Neural cell (in vitro differentiated cells): ENCODE results near the gene HK1. TPM values are rescaled to one million over a fixed set of nuclear protein-coding genes. Genes with fewer than 3 reads are reported as not detected.

Source experiments
- H2AFZ ChIP-seq: fragments of 200-600, 300-800 bp; sonication (generic), shearing (Covaris generic); 2 replicates; pipeline ENCODE4 v1.6.0; 2014; ENCODE audit warnings: low read depth, mild to moderate bottlenecking, antibody characterized with exemption, low read length, moderate library complexity
- H3F3A ChIP-seq: fragments of 200-600 bp; shearing (Covaris generic); 2 replicates; pipeline ENCODE4 v1.6.1; 2016; ENCODE audit warnings: mild to moderate bottlenecking, moderate library complexity, mixed read lengths, antibody characterized with exemption, low read length; ENCODE audit not compliant: insufficient read depth, poor library complexity, severe bottlenecking
- H3K27ac ChIP-seq: fragments of 200-600, 300-800 bp; sonication (generic), shearing (Covaris generic); 2 replicates; pipeline ENCODE4 v1.5.1; 2014; ENCODE audit warnings: mild to moderate bottlenecking, low read length, moderate library complexity
- H3K27me3 ChIP-seq: fragments of 300-800, 200-600 bp; sonication (generic), shearing (Covaris generic); 2 replicates; pipeline ENCODE4 v1.6.0; 2014; ENCODE audit warnings: mild to moderate bottlenecking, low read depth, low read length, moderate library complexity; ENCODE audit not compliant: insufficient read depth
- H3K36me3 ChIP-seq: fragments of 300-800, 200-600 bp; sonication (generic), shearing (Covaris generic); 2 replicates; pipeline ENCODE4 v1.5.1; 2014; ENCODE audit warnings: mild to moderate bottlenecking, antibody characterized with exemption, low read length, moderate library complexity; ENCODE audit not compliant: insufficient read depth
- H3K4me2 ChIP-seq: fragments of 300-800, 200-600 bp; sonication (generic), shearing (Covaris generic); 2 replicates; pipeline ENCODE4 v1.6.0; 2014; ENCODE audit warnings: mild to moderate bottlenecking, low read length
- H3K4me3 ChIP-seq: fragments of 300-800, 200-600 bp; sonication (generic), shearing (Covaris generic); 2 replicates; pipeline ENCODE4 v1.5.1; 2014; ENCODE audit warnings: mild to moderate bottlenecking, low read length, moderate library complexity
- H3K79me2 ChIP-seq: fragments of 200-600 bp; shearing (Covaris generic); replicated peaks from 2 replicates; pipeline ENCODE4 v1.6.0; 2014; ENCODE audit warnings: mild to moderate bottlenecking, low read length, moderate library complexity; ENCODE audit not compliant: insufficient read depth
- H3K9ac ChIP-seq: fragments of 300-800, 200-600 bp; sonication (generic), shearing (Covaris generic); 2 replicates; pipeline ENCODE4 v1.6.1; 2016; ENCODE audit warnings: mild to moderate bottlenecking, low read length, mixed read lengths
- H3K9me2 ChIP-seq: fragments of 200-600 bp; shearing (Covaris generic); 2 replicates; pipeline ENCODE4 v1.6.1; 2016; ENCODE audit warnings: mild to moderate bottlenecking, low read length, mixed read lengths; ENCODE audit not compliant: insufficient read depth
- H3K9me3 ChIP-seq: fragments of 200-600, 300-800 bp; sonication (generic), shearing (Covaris generic); 2 replicates; pipeline ENCODE4 v1.6.1; 2016; ENCODE audit warnings: mild to moderate bottlenecking, mixed run types, low read length, moderate library complexity, mixed read lengths
- H4K20me1 ChIP-seq: fragments of 200-600 bp; shearing (Covaris generic); 2 replicates; pipeline ENCODE4 v1.6.1; 2016; ENCODE audit warnings: mild to moderate bottlenecking, mixed run types; ENCODE audit not compliant: insufficient read depth
- EP300 ChIP-seq: fragments of 450-650 bp; conservative IDR thresholded peaks from 2 replicates; pipeline ENCODE4 v1.6.1; 2014; ENCODE audit warnings: antibody characterized with exemption, mild to moderate bottlenecking, moderate library complexity; ENCODE audit not compliant: poor library complexity, severe bottlenecking
- EZH2 ChIP-seq: fragments of 200-600, 300-800 bp; shearing (Covaris generic), sonication (generic); IDR thresholded peaks from 2 replicates; pipeline ENCODE4 v1.6.1; 2014; ENCODE audit warnings: antibody characterized with exemption, low read length, borderline replicate concordance, mild to moderate bottlenecking; ENCODE audit not compliant: insufficient read depth, poor library complexity, severe bottlenecking
- POLR2AphosphoS5 ChIP-seq: IDR thresholded peaks from 2 replicates; pipeline ENCODE4 v1.6.1; 2012
- RAD21 ChIP-seq: fragments of 450-650 bp; conservative IDR thresholded peaks from 2 replicates; pipeline ENCODE4 v1.6.1; 2014; ENCODE audit warnings: antibody characterized with exemption, mild to moderate bottlenecking, moderate library complexity
- REST ChIP-seq: IDR thresholded peaks from 2 replicates; pipeline ENCODE4 v1.6.1; 2012; ENCODE audit warnings: borderline replicate concordance
- TAF1 ChIP-seq: IDR thresholded peaks from 2 replicates; pipeline ENCODE4 v1.6.1; 2012; ENCODE audit warnings: low read depth
- polyA plus RNA-seq: library from polyadenylated mRNA; depleted of rRNA; stranded (reverse); fragments of >200 nt; gene quantifications from 2 replicates; pipeline ENCODE4 v1.2.3, GENCODE V29; 2014
- TF ChIP-seq, protein P1 (sequence below): fragments of 450-650 bp; IDR thresholded peaks from 2 replicates; pipeline ENCODE4 v1.5.1; 2014; ENCODE audit warnings: antibody characterized with exemption, mild to moderate bottlenecking, moderate library complexity; ENCODE audit not compliant: poor library complexity, severe bottlenecking

The HK1 gene
- polyA plus RNA-seq, 1 donor from 2014 or later = 60.5 TPM

DNA sequence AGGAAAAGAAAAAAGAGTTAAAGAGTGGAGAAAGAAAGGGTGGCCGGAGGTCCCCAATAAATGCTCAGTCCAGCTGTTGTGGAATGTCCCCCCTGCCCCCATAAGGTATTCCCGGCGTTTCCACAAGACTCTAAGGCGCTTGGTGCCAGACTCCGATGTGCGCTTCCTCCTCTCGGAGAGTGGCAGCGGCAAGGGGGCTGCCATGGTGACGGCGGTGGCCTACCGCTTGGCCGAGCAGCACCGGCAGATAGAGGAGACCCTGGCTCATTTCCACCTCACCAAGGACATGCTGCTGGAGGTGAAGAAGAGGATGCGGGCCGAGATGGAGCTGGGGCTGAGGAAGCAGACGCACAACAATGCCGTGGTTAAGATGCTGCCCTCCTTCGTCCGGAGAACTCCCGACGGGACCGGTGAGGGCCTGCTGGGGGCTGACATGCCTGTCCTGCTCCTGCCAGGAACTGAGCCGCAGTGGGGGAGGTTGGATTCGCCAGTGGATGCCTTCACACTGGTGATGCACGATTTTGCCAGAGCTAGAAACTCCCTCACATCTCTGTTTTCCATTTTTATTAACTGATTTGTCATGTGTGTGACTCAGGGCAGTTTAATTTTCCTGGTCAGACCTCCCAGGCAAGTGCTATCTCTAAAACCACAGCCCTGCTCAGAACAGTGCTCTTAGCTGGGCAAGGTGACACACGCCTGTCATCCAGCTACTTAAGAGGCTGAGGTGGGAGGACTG is 104.3 kb downstream of the HK1 start:
- no peaks in the 10 kb centered on the region for H3K9me2 ChIP-seq
- H3K4me3 ChIP-seq = no peak overlapping the region
- H2AFZ ChIP-seq = no peak overlapping the region
- no peak overlapping the region for H3K4me2 ChIP-seq
- no peak overlapping the region for H3K9ac ChIP-seq
- no peaks in the 10 kb centered on the region for H3K9me3 ChIP-seq
- H3K79me2 ChIP-seq = no peaks in the 10 kb centered on the region
- TF ChIP-seq TAF1 (no peak), POLR2AphosphoS5 (no peak), EZH2 (no peak)
- TF ChIP-seq, protein P1, sequence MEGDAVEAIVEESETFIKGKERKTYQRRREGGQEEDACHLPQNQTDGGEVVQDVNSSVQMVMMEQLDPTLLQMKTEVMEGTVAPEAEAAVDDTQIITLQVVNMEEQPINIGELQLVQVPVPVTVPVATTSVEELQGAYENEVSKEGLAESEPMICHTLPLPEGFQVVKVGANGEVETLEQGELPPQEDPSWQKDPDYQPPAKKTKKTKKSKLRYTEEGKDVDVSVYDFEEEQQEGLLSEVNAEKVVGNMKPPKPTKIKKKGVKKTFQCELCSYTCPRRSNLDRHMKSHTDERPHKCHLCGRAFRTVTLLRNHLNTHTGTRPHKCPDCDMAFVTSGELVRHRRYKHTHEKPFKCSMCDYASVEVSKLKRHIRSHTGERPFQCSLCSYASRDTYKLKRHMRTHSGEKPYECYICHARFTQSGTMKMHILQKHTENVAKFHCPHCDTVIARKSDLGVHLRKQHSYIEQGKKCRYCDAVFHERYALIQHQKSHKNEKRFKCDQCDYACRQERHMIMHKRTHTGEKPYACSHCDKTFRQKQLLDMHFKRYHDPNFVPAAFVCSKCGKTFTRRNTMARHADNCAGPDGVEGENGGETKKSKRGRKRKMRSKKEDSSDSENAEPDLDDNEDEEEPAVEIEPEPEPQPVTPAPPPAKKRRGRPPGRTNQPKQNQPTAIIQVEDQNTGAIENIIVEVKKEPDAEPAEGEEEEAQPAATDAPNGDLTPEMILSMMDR = no peak
- H4K20me1 ChIP-seq = no peaks in the 10 kb centered on the region
- H3K36me3 ChIP-seq = peaks cover 22% of the 10 kb centered on the region
- no peaks in the 10 kb centered on the region for H3K27me3 ChIP-seq
- H3K27ac ChIP-seq = no peak overlapping the region
- no peaks in the 10 kb centered on the region for H3F3A ChIP-seq

DNA sequence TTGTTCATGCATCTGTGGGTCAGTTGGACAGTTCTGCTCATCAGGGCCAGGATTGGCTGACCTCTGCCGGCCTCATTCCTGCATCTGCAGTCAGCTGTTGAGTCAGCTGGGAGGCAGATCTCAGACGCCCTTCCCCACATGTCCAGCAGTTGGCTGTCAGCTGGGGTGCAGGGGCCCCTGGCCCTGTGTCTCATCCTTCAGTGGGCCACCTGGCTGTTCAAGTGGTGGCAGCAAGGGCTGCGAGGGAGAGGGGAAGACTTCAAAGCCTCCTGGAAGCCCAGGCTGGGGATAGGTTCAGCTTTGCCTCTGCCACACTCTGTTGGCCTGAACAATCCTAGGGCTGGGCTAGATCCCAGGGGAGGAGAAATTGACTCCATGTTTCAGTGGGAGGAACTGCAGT is 105.3 kb downstream of the HK1 start:
- H3K36me3 ChIP-seq = peaks cover 22% of the 10 kb centered on the region

More for the DNA sequence above, 105.3 kb downstream of the HK1 start:
- no peaks in the 10 kb centered on the region for H3K27me3 ChIP-seq
- H4K20me1 ChIP-seq = no peaks in the 10 kb centered on the region
- no peak for TF ChIP-seq REST
- TF ChIP-seq EP300 = no peak
- TF ChIP-seq RAD21 = no peak
- TF ChIP-seq, protein P1 = no peak
- TF ChIP-seq EZH2 = no peak
- TF ChIP-seq TAF1 = no peak
- no peaks in the 10 kb centered on the region for H3K9me2 ChIP-seq
- H2AFZ ChIP-seq = no peak overlapping the region
- no peaks in the 10 kb centered on the region for H3K9me3 ChIP-seq
- no peak overlapping the region for H3K4me2 ChIP-seq
- H3K9ac ChIP-seq = no peak overlapping the region
- no peaks in the 10 kb centered on the region for H3K79me2 ChIP-seq
- no peaks in the 10 kb centered on the region for H3F3A ChIP-seq
- H3K27ac ChIP-seq = no peak overlapping the region
- H3K4me3 ChIP-seq = no peak overlapping the region
